ENCODE measurements around the gene ZNF177.
"Not testable (repeated sequence)": the region's sequence is repeated elsewhere in the genome, so short reads cannot be mapped to it uniquely, and the experiment has no call there.

ZNF177 gene

DNA sequence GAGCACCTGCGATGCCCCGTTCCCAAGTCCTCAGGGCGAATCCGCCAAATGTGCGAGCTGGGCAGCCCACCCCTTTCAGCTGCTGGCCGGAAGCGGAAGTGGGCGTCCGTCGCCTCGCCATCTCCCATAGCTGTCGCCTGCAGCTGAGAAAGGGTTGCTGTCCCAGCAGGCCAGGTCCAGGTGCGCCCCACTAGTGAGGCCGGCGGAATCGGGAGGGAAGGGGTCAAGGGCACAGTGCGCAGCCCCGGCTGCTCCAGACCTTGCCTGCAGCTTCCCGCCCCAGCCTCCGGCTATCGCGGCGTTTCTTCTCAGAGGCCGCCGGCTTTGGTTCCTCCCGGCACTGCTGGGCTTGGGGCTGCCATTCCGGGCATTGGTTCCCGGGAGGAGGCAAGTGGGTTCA, at the start of gene ZNF177:
TSS of gene ZNF177 (plus strand) at position 109 of the 400 bp plus-strand sequence. CDS start 15,299 bp downstream, outside the sequence.
- DNase-seq = no peak

DNA sequence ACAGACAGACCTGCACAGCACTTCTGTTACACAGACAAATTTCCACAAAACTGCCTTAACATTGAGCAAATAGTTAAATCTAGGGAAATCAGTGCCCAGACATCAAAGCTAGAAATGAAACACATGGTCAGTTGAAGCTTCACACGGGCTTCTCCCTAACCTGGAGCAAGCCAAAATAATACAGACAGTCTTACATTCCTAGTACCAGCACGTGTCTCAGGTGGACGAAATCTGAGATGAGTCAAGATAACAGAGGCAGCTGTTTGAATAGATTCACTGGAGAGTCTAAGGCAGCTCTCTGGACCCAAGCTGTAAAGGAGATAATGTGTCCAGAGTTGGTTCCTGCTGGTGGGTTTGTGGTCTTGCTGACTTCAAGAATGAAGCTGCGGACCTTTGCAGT, 49.1 kb upstream of the ZNF177 start:
- no peak for DNase-seq

DNA sequence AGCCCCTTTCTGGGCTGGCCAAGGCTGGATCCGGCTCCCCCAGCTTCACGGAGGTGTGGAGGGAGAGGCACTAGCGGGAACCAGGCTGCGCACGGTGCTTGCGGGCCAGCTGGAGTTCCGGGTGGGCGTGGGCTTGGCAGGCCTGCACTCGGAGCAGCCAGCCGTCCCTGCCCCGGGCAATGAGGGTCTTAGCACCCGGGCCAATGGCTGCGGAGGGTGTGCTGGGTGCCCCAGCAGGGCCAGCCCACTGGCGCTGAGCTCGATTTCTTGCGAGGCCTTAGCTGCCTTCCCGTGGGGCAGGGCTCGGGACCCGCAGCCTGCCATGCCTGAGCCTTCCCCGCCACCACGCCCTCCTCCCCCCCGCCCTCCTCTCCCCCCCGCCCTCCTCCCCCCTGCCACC, 41.5 kb upstream of the ZNF177 start:
- no peak for DNase-seq

DNA sequence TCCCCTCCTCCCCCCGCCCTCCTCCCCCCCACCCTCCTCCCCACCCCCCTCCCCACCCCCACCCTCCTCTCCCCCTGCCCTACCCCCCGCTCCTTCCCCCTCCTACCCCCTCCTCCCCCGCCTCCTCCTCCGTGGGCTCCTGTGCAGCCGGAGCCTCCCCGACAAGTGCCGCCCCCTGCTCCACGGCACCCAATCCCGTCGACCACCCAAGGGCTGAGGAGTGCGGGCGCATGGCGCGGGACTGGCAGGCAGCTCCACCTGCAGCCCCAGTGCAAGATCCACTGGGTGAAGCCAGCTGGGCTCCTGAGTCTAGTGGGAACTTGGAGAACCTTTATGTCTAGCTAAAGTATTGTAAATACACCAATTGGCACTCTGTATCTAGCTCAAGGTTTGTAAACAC, 41.1 kb upstream of the ZNF177 start:
- not testable (repeated sequence) for DNase-seq

DNA sequence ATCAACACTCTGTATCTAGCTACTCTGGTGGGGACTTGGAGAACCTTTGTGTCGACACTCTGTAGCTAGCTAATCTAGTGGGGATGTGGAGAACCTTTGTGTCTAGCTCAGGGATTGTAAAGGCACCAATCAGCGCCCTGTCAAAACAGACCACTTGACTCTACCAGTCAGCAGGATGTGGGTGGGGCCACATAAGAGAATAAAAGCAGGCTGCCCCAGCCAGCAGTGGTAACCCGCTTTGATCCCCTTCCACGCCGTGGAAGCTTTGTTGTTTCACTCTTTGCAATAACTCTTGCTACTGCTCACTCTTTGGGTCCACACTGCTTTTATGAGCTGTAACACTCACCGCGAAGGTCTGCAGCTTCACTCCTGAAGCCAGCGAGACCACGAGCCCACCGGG, 40.6 kb upstream of the ZNF177 start:
- DNase-seq = not testable (repeated sequence)

DNA sequence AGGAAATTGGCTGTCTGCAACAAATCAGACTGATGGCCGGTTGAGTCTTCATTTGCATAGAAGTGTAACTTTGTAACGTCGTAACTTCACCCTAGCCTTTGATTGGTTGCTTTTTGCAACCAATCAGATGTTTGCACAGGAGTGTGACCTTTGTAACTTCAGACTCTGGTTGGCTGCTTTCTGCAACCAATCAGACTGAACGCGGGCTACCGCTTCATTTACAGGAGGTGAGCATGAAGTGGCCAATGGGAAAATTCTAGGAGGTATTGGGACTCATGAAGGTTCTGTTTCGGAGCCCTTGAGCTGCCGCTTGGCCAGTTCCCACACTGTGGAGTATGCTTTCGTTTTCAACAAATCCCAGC, 39.3 kb upstream of the ZNF177 start:
- peak; percentile 77 for DNase-seq

DNA sequence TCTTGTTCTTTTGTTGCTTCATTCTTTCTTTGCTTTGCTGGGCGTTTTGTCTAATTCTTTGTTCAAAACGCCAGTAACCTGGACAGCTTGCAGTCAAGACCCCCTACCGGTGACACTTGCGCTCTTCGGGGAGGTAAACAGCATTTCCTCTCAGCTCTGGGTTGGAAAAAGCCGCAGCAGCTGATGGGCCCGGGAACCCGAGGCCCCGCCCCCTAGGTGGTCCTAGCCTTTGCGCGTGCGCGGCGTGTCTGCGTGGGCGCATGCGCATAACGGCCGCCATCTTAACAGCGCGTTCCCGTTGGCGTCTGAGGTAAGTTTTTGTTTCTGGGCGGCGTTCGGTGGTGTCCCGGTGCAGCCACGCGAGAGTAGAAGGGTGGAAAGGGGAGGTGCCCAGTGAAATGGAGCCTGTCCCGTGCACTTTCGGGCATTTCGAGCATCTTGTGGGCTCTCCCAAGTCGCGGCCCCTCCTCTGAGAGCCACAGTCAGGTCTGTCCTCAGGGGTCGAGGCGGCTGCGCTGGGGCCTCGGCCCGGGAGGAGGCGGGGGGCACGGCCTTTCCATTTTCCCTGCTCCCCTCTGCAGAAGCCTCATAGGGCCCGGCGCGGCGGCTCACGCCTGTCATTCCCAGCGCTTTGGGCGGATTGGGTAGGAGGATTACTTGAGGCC, 38.8 kb upstream of the ZNF177 start, which contains the start of gene ZNF559:
TSS of gene ZNF559 (plus strand) at position 261 of the 665 bp plus-strand sequence. CDS start 14,371 bp downstream, outside the sequence.
- DNase-seq = peak; percentile 96

DNA sequence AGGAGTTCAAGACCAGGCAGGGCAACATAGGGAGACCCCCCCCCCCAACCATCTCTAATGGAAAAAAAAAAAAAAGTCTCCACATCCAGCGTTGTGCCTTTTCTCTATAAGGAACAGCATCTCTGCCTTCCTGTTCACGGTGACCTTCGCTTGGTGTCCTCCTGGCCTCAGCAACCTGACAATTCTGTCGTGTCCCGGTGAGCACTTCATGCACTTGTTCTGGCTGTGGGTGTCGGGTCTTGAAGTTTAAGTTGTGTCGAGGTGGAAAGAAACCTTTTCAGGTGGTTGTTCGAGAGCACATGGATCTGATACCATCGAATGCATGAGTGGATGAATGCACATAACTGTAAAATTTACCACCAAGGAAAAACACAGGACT, 38.2 kb upstream of the ZNF177 start:
- no peak for DNase-seq

DNA sequence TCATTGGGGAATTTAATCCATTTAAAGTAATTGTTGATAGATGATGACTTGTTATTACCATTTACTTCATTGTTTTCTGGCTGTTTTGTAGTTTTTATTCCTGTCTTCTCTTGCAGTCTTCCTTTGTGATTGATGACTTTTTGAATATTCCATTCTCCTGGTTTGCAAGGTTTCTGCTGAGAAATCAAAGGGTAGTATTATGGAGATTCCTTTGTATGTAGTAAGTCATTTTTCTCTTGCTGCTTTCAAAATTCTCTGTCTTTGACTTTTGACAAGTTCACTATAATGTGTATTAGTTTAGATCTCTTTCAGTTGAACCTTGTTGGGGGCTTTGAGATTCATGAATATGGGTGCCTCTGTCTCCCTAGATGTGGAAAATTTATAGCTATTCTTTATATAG, 32.8 kb upstream of the ZNF177 start:
- no peak for DNase-seq

DNA sequence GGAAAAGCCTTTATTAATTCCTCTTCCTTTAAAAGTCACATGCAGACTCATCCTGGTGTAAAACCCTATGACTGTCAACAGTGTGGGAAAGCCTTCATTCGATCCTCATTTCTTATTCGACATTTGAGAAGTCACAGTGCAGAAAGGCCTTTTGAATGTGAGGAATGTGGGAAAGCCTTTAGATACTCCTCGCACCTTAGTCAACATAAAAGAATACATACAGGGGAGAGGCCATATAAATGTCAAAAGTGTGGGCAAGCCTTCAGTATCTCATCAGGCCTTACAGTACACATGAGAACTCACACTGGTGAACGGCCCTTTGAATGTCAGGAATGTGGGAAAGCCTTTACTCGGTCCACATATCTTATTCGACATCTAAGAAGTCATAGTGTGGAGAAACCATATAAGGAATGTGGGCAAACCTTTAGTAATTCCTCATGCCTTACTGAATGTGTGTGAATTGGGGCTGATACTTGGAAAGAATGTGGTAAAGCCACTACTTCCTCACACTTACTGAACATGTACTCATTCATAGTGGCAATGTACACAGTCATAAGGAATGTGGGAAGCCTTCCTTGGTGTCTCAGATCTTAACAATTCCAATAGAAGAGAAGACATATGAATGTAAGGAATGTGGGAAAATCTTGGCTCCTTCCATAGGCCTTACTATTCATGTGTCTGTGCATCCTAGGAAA, 20.1 kb upstream of the ZNF177 start:
- no peak for DNase-seq

DNA sequence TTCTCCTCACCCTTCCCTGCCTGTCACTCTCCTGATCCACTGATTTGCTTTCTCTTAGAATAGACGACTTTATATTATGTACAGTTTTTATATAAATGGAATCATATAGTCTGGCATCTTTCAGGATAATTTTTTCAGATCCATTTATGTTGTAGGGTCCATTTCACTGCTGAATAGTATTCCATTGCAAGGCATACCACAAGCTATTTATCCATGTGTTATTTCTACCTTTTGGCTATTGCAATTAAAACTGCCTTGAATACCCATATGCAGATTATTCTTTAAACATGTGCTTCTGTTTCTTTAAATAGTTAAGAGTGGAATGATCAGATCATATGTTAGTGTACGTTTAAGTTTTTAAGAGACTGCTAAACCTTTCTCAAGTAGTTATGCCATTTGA, 17.8 kb upstream of the ZNF177 start:
- DNase-seq = no peak

DNA sequence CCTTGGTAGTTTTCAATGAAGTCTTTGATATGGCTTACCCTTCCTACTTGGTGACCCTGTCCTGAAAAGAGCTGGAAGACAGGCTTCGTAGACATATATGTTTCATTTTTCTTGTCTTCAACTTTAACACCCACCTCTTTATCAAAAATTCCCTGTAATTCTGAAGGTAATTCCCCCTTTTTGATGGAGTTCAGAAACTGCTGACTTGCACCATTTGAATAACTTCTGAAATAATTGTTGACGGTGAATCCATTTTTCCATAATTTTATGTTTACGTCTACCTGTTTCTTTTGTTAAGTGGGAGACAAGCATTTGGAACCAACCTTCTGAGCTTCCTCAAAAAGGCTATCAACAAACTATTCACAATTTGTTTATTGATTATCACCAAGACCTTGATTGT, 14.6 kb upstream of the ZNF177 start:
- DNase-seq = no peak

DNA sequence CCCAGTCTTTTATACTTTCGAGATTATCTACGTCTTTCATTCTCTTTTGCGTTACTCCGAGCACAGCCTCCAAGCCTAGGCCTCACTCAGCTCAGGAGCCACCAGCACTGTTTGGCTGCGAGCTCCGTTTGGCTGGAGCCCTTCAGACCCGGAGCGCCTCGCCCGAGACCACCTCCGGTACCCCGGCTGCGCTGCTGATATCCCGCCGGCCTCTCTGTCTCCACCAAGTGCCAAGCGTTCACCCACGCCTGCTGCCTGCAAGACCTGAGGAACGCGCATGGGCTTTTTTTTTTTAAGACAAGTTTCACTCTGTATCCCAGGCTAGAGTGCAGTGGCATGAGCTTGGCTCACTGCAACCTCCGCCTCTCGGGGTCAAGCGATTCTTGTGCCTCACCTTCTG, 14.1 kb upstream of the ZNF177 start:
- DNase-seq = no peak

DNA sequence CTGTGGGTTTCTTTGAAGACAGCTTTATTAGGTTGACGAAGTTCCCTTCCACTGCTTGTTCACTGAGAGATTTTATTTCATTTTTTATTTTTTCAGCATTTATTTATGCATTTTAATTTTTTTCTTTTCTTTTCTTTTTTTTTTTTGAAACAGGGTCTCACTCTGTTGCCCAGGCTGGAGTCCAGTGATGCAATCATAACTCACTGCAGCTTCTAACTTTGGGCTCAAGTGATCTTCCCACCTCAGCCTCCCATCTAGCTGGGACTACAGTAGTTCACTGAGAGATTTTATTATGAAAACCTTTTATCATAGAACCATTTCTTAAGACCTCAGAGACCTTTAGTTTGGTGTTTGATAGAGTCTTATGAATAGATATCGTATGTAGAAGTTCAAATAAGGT, 10.3 kb upstream of the ZNF177 start:
- DNase-seq = no peak

DNA sequence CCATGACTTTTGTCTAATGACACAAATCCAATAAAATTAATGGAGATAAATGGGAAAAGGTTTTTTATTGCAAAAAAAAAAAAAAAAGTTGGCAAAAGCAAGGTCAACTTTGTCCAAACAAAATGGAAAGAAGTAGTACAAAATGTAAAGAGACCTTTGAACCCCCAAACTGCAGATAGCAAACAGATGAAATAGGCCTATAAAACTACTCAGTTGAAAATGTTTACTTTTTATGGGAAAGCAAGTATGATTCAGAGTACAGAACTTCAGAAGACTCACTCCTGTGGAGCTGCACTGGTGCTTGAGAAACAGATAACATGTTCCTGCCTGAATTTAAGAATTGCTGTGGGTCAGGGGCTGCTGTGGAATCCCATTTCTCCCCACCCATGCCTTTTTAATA, 9.8 kb upstream of the ZNF177 start:
- DNase-seq = no peak

DNA sequence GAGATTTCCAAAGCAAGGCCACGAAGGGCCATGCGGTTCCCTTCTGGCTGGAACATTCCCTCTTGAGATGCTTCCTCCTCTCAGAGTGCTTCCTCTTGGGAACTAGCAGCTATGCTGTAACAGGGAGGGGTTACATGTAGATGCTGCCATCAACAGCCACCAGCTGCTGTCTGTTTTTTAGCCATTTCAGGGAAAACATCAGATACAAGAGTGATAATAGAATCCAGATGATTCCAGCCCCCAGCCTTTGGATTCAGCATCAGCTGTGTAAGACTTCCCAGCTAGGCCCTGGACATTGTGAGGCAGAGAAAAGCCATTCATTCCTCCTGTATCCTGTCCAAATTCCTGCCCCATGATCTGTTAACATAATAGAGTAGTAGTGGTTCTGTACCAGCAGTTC, 8.2 kb upstream of the ZNF177 start:
- DNase-seq = no peak

DNA sequence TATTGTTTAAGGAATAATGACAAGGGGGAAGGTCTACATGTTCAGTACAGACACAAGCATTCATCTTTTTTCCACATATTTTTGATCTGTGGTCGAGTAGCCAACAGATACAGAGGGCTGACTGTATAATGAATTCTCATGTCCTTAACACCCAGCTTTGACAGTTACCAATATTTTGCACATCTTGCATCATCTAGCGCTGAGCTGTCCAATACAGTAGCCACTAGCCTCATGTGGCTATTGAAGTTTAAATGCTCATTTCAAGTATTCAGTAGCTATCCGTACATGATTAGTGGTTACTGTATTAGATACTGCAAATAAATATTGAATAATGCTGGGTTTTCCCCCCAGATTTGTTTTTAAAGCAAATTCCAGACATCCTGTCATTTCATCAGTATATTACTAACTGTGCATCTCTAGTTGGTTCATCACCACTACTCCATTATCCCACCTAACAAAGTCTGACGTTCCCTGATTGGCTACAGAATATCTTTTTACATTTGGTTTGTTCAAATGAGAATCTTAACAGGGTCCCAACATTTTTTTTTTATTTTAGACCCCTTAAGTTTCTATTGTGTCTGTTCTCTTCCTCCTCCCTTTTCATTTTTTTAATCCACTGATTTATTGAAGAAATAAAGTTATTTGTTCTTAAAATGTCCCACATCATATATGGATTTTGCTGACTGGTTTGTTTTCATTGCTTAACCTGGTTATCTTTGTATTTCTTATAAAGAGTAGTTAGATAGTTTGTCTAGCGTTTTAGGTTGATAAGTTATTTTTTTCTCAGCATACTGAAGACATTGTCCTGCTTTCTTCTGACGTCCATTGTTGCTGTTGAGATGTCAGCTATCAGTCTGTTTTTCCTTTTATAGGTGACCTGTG, 8.2 kb downstream of the ZNF177 start:
- DNase-seq = no peak

DNA sequence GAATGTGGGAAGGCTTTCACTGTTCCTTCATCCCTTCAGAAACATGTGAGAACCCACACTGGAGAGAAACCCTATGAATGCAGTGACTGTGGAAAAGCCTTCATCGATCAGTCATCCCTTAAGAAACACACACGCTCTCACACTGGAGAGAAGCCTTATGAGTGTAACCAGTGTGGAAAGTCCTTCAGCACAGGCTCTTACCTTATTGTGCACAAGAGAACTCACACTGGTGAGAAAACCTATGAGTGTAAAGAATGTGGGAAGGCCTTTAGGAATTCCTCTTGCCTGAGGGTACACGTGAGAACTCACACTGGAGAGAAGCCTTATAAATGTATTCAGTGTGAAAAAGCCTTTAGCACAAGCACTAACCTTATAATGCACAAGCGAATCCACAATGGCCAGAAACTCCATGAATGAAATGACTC, 18.6 kb downstream of the ZNF177 start:
- no peak for DNase-seq

DNA sequence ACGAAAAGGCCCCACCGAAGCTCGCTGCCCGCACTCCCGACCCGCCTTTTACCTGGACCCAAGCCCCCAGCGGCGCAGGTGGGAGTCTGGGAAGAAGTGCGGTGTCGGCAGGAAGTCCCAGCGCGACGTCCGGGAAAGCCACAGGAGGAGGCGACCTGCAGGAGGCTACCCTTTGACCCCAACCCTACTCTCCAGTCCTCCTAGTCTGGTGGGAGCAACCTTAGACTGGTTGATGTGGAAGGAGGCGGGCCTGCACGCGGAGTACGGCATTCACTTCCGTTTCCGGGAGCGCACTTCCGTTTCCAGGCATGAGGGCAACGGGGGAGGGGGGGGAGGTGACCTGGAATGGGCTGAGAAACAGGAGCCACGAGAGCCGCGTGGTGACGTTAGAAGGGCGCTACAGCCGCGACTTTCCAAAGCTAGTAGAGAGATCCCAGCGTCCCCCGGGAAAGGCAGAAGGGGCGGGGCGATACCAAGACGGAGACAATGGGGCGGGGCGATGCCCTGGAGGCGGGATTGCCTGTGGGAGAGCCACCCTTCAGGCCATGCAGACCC, 44.1 kb downstream of the ZNF177 start:
- peak; percentile 53 for DNase-seq

DNA sequence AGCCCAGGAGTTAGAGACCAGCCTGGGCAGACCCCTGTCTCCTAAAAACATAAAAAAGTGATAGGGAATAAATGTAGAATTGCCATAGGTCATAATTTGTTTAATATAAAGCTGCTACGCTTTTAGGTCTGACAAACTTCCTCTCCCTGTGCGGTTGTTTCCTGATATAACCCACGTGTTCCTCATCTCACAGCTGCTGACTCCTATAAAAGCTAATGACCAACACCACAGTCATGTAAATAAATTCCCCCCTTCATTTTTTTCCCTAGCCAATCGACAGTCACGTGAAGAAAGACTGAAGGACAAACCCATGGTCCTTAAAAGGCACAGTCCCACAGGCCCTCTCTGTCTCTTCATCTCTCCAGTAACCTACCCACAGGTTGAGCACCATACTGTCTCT, 45.0 kb downstream of the ZNF177 start:
- DNase-seq = no peak

DNA sequence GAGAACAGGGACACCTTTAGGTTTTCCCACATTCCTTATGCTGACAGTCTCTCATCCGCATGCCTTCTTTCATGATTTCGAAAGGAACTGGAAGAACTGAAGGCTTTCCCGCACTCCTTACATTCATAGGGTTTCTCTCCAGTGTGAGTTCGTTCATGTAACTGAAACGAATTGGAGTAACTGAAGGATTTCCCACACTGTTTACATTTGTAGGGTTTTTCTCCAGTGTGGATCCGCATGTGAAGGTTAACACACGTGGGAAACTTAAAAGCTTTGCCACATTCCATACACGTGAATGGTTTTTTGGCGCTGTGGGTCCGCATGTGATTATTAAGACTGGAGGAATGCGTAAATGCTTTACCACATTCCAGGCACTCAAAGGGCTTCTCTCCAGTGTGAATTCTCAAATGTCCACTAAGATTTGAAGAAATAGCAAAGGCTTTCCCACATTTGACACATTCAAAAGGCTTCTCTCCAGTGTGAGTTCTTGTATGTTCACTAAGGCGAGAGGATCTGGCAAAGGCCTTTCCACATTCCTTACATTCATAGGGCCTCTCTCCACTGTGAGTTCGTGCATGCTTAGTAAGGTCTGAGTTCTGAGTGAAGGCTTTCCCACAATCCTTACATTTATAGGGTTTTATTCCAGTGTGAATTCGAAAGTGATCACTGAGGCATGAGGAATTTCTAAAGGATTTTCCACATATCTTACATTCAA, 50.6 kb downstream of the ZNF177 start:
- no peak for DNase-seq

DNA sequence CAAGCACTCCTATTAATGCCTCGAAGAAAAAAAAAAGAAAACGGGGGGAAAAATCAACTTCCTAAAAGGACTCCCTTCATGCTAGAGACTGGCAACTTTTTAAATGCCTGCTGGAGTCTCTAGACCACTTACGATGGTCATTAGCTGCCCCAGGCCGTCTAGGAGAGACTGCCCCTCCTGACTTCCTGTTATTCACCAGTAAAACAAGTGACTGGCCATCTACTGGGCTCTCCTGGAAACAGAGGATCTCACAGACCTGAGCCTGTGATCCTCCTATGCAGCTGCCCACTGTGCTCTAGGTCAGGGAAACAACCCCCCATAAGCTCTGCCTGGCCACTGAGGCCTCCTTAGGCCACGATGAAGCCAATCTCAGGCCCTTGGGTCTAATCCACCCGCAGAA, 65.1 kb downstream of the ZNF177 start:
- no peak for DNase-seq

DNA sequence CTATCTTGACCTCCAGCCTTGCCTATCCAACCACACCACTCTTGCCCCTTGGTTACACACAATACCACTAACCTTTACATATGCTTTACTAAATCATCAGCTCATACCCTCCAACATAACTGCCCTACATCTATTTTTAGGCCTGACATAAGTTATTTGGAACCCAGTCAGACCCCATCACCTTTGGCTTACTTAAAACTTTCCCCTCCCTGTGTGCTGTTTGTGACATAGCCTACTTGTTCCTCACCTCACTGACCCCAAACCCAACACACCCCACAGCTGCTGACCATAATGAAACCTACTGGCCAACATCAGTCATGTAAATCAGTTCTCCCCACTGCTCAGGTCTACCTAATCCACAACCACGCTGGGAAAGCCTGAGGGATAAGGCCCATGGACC, 67.6 kb downstream of the ZNF177 start:
- DNase-seq = no peak

All from CD4-positive, alpha-beta T cell treated with Interleukin-15 for 1 hour (primary cell).